IPS-18c (cell line): ENCODE results near the gene NR2E3.

Experiments
- H3K4me3 ChIP-seq: 2 replicates; pipeline ENCODE4 v1.7.0; 2013; ENCODE audit warnings: low read depth, mild to moderate bottlenecking, low read length, moderate library complexity; ENCODE audit not compliant: insufficient read depth
- H3K9me3 ChIP-seq: one replicate; pipeline ENCODE4 v1.6.1; 2013; ENCODE audit warnings: mild to moderate bottlenecking, low read length, moderate library complexity; ENCODE audit not compliant: control insufficient read depth, insufficient read depth

The NR2E3 gene

DNA sequence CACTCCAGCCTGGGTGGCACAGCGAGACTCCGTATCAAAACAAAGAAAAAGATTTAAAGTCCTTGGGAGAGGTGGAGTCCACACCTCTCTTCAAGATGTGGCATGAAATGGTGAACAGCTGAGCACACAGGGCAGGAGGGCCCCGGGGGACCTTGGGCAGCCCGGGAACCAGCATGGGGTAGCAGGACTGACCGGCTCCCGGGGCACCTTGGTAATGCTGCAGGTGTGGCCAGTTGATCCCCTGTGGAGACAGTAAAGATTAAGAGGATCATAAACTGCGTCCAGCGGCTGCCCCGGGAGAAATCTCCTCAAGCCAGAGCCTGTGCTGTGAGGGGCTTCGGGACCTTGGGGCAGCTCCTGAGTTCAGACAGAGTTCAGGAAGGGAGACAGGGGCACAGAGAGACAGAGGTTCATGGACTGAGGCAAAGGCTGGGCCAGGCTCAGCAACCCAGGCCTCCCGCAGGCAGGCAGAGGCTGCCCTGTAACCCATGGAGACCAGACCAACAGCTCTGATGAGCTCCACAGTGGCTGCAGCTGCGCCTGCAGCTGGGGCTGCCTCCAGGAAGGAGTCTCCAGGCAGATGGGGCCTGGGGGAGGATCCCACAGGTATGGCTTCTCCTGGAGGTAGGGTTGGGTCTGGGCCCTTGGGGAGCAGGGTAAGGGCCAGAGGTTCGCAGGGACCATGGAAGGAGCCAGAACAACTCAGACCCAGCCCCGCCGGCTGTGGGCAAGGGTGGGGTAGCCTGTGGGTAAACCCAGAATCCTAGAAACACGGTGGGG, at the start of gene NR2E3:
Gene NR2E3, plus strand, starts transcription at position 299 of the 780 bp plus-strand sequence. Its CDS starts 190 bp downstream, at position 489.
- H3K4me3 ChIP-seq = no peak within 1 kb of the TSS
- no peaks in the 10 kb centered on the region for H3K9me3 ChIP-seq

DNA sequence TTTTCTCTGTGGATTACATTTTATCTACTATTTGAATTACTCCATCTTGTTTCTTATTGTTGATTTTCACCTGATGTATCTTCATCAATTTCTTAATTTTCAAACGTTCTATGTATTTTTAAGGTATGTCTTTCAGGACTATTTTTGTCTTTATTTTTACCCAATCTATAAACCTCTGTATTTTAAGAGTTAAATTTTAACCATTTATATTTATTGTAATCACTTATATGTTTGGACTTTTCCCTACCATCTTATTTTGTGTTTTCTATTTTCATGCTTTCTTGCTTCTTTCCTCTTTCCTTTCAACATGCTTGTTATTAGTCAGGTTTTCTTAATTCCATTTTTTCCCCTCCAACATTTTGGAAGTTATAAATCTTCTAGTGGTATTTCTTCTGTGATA, 49.5 kb upstream of the NR2E3 start:
- Histone ChIP-seq H3K9me3 (no peaks in the 10 kb centered on the region), H3K4me3 (no peak overlapping the region)

GRCh38 chr15:71761649-71762048, 48.7 kb upstream of the NR2E3 start:
- Histone ChIP-seq H3K9me3 (no peaks in the 10 kb centered on the region), H3K4me3 (no peak overlapping the region)

- Histone ChIP-seq H3K4me3 (no peak overlapping the region), H3K9me3 (no peaks in the 10 kb centered on the region)
These were observed 42.2 kb upstream of the NR2E3 start for GRCh38 chr15:71768184-71768583.

- H3K9me3 ChIP-seq = no peaks in the 10 kb centered on the region
These were observed 37.0 kb upstream of the NR2E3 start for GRCh38 chr15:71773206-71773859.

GRCh38 chr15:71775856-71776255, 34.5 kb upstream of the NR2E3 start:
- no peaks in the 10 kb centered on the region for H3K9me3 ChIP-seq
- no peak overlapping the region for H3K4me3 ChIP-seq

More at GRCh38 chr15:71773206-71773859, 37.0 kb upstream of the NR2E3 start:
- H3K4me3 ChIP-seq = no peak overlapping the region

DNA sequence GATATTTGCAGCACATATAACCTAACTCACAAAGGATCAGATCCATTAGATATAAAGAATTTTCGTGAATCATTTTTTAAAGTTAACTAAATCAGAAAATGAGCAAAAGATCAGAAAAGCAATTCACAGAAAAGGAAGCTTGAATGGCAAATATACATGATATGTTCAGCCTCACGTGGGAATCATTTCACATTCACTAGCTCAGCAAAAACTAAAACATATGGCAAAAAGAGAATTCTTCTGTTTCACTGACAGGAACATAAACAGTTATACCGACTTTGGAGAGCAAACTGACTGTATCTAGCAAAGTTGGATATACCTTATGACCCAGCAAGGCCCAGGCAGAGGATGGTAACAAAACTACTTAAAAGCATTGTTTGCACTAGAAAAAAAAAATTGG, 34.0 kb upstream of the NR2E3 start:
- Histone ChIP-seq H3K4me3 (no peak overlapping the region), H3K9me3 (no peaks in the 10 kb centered on the region)

DNA sequence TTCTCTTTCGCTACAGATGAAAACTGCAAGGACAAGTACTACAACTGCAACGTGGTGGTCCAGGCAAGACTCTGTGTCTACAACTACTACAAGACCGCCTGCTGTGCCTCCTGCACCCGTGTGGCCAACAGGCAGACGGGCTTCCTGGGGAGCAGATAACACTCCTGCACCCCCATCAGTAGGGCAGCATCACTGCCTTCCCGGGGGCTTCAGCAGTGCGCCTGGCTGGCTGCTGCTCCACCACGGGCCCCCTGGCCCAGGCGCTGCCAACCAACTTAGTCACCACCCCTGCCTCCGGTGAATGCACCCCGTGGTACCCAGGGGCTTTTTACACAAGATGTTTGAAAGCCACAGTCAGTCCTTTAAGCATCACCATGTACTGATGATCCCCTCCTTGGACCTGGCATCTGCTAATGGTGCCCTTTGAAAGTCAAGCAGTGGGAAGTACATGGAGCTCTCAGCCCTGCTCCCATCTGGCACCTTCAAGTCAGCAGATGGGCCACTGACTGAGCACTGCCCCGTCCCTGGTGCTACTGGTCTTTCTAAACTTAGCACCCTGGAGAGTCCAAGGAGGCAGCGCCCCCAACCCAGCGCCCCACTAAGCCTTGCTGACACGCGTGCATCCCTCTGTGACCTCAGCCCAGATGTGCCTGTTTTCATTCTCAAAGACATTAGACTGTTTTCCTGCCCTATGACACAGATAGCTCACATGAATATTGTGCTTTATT, 33.0 kb upstream of the NR2E3 start:
- H3K9me3 ChIP-seq = no peaks in the 10 kb centered on the region
- no peak overlapping the region for H3K4me3 ChIP-seq

DNA sequence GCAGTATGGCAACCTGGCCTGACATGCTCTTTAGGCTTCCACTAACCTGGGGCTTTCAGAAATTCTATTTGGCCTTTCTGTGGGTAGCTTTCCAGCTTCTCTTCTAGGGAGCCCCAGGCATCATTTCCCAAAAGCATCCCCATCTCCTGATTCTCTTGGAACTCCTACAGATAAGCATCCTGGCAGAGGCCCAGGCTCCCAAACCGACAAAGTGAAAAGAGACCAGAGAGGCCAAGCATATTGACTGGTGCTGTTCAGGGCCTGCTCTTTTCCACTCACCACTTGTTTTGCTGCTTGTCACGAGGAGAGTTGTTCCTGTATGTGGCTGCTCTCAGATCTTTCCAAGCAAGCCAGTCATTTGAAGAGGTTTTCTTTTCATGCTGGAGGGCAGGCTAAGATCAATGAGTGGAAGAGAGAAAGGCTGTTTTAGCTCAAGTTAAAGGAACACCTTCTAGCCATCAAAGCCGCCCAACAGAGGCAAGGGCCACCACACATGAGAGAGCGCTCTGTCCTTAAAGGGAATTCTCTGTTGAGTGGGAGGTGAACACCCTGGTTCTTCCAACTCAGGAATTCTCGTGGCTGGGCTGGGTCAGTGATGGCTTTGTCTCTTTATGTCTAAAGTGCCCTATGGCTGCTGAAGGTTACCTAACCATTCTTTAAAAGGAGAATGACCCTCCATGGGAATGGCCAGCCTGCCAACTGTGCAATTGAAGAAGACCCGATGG, 31.1 kb upstream of the NR2E3 start:
- Histone ChIP-seq H3K4me3 (no peak overlapping the region), H3K9me3 (no peaks in the 10 kb centered on the region)

- Histone ChIP-seq H3K9me3 (no peaks in the 10 kb centered on the region), H3K4me3 (no peak overlapping the region)
These were observed 30.0 kb upstream of the NR2E3 start for GRCh38 chr15:71780115-71780976.

DNA sequence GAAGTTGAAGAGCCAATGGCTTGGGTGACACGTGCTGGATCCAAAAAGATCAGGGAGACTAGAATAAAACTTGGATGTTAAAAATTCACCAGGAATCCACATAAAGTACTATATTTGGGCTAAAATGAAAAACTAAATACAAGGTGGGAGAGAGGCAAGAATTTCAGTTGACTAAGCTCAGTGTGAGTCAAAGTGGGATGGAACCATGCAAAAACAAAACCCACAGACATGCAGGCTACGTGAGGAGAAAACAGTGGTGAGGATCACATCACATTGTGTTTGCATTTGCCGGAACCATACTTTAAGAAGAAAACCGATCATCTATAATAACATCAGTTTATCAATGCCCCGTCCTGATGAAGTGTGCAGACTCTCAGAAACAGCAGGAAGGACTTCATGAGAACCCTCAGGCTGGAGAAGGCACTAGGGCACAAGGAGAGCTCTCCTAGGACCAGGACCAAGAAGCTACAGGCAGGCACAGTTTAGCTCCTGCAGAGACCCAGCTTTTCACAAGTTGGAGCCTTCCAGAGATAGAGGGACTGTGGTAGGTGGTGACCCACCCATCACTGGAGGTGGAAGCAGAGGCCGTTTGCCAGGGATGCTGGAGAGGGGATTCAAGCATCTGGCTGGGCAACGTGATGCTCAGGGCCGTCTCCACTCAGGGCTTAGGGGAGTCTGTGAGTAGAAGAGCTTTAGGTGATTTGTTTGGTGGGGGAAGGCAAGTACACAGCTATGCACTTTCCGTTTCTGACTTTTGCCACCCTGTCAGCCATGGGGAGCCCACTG, 29.0 kb upstream of the NR2E3 start:
- Histone ChIP-seq H3K4me3 (no peak overlapping the region), H3K9me3 (no peaks in the 10 kb centered on the region)

DNA sequence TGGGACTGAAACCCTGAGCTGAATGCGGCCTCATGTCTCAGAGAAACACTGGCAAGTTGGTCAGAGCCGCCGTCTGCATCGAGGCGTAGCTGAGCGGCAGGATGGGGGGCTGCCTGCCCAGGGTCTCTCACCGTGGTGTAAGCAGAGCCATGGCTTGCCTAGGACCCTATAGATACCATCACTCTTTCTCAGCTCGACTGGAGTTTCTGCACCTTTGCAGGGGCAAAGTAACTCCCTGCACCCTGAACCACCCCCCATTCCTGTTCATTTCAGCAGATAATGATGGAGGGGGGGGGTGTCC, 28.4 kb upstream of the NR2E3 start:
- H3K9me3 ChIP-seq = no peaks in the 10 kb centered on the region
- H3K4me3 ChIP-seq = no peak overlapping the region

- Histone ChIP-seq H3K9me3 (no peaks in the 10 kb centered on the region), H3K4me3 (no peak overlapping the region)
These were observed 27.8 kb upstream of the NR2E3 start for GRCh38 chr15:71782422-71783165.

GRCh38 chr15:71784719-71785118, 25.6 kb upstream of the NR2E3 start:
- H3K9me3 ChIP-seq = no peaks in the 10 kb centered on the region
- no peak overlapping the region for H3K4me3 ChIP-seq

DNA sequence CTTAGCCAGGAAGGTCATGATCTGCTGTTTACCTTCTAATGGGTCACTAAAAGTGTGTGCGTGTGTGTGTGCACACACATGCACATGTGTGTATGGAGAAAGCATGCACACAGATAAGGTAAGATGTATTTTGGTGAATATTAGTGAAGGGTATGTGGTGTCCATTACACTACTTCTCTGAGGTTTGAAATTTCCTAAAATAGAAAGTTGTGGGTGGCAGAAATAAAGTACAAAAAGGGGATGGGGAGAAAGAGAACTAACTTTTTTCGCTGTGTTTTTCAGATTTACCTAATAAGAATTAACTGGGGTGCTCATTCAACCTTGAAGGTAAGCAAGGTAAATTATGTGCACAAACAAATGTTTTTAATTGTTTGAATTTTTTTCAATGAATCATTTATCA, 24.4 kb upstream of the NR2E3 start:
- Histone ChIP-seq H3K9me3 (no peaks in the 10 kb centered on the region), H3K4me3 (no peak overlapping the region)
